8988T (cell line): ENCODE data around the gene RAG2.

Experiments
- DNase-seq: peaks from one replicate; pipeline ENCODE4 v3.0.0; 2011

RAG2 gene

DNA sequence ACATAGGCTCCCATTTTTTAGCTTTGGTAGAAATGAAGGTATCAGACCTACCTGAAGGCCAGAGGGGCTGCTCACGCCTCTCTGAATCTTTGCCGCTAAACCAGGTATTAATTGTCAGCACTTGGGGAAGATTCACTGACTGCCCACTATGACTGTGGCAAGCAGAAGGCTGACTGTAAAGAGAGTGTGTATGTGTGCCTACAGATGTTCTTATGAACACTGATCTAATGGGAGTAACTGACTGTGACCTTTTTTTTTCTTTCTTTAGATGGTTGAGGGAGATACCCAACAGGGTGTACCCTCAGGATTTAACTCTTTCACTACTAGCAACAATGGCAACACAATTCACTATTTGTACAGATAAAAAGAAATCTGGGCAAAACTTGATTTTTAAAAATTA, at the start of gene RAG2:
TSS of gene RAG2 (minus strand) at position 186 of the 400 bp plus-strand sequence. CDS start 4,068 bp downstream, outside the sequence.
- no peak for DNase-seq

DNA sequence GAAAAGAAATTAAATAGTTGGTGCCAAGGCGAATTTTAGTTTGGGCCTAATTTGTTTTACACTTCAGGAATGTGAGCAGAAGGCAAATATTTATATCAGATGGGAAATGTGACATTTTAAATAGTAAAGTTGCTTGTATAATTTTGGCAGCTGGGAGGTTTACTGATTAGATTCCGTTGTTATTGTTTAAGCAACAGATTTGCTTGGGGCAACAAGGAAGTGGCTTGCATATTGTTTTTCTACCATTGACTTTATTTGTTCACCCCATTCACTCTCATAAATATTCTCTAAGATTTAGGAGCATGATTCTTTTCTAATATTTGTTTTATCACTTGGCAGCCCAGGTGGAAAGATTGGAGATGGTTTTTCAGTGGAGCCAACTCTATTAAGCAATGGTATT, 40.5 kb upstream of the RAG2 start:
- no peak for DNase-seq

DNA sequence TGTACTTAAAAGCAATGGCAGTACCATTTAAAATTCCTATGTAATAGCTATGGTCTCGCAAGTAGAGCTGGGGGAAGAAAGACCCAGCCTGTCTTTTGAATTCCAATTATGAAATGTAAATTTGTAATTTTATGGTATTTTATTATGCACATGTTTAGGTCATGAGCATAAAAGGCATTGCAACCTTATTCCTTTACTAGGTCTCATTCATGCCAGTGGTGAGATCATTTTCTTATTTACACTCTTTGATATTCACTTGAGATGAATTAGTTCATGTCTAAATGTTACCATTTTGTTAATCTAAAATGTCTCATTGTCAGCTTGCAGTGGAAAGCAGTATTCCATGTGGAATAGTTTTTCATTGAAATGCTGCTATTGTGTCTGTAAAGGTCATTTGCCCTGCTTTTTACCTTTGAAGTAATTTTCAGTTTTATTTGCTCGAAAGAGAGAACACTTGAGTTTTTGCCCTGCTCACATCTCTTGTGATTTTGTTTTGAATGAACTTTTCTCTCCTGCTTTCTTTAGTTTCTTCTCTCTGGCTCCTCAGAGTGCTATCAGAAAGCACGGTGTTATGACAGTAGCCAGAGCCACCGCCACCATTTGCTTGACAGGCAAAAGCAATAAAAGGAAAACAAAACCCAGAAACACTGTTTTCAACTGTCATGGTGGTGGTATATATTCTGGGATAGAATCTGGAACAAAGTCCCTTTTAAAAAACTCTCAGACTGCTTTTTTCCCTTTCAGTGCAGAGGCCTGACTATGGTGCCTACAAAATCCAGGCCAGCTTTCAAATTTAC, 37.2 kb upstream of the RAG2 start:
- no peak for DNase-seq

DNA sequence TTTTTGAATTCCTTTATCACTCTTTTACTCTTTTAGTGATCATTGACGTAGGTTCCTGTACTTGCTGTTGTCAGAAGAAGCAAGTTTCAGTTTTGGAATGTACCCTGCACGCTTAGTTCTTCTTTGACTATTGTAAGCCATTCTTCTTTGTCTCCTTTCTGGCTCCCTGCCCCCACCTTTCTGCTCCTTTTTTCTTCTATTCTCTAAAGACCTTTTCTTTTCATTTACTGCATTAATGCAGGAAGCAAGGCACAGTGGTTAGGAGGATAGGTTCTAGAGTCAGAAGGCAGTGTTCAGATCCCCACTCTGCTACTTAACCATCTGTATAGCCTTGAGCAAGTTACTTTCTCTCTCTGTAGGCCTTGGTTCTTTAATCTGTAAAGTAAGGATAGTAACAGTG, 33.7 kb upstream of the RAG2 start:
- no peak for DNase-seq

DNA sequence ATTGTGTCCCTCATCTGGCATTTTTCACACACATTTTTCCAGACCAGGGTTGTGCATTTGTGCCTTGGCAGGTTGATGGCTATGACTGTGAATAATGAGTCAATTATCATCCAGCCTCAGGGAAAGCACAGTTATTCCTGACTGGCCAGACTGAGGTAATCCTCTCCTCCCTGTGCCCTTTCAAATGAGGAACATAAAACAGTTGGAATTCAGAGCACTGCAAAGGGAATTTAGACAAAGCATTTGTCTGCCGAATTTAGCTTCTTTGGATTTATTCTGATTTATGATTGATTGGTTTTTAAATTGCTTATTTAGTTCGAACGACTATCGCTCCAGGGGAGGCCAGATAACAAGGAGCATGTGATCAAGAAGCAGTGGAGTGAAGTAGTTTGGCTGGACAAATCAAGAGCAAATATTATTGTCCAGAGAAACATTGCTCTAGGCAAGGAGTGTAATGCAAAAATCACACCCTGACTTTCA, 30.8 kb upstream of the RAG2 start:
- no peak for DNase-seq

DNA sequence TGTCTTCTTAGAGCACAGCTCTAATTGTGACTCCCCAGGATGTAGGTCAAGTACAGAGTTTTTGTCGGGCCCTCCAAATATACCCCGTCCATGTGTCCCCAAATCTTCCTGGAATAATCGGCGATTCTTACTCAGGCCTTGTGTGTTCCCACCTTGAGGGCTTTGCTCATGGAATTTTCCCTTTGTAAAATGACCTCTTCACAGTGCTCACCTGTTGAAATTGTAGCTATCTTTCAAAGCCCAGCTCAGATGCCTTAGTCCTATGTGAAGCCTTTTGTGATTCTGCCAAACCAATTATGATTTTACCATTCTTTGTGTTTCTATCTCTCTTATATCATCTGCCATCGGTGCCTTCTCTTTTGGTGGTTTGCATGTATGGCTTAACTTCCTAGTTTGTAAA, 30.1 kb upstream of the RAG2 start:
- DNase-seq: no peak

DNA sequence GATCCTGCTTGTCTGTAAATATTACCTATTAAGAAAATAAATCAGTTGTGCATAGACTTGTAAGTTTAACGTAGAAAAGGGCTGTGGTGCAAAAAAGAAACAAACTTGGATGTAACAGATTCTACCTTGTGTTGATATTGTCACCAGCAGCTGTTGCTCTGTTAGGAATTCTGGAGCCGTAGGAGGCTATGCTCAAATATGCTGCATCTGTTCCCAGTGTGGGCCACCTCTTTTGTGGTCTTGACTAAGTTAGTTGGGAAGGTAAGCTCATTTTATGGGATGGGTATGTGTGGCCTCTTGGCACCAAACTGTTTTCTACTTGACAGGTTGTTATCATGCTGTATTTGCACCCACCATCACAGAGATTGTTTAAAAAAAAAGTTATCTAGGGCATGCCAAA, 29.4 kb upstream of the RAG2 start:
- DNase-seq: no peak

DNA sequence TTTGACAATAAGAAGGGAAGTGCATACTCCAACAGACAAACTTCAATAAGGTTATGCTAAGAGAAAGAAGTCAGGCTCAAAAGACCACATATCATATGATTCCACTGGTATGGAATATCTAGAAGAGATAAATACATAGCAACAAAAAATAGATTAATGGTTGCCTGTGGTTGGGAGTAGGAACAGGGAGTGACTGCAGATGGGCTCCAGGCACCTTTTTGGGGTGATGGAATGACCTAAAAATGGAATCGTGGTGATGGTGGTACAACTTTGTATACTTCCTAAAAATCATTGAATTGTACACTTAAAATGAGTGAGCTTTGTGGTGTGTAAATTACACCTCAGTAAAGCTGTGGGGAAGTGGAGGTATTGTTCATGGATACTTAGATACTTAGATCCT, 29.0 kb upstream of the RAG2 start:
- DNase-seq: no peak

DNA sequence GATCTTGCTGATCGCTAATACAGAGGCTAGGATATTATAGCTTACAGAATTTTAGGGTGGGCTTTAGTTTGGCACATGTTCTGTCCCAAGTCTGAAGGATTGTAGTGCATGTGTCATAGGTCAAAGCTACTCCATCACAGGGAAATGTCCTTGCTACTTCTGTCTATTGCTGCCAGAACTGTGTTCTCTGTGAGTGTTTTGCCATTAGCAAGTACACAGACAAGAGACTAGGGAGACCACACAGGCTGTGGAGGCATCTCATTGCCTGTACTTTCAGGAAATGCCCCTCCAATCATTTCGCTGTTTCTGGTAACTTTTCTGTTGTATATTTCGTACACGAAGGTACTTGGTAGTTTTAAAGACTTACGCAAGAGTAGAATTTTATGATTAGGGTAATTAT, 25.5 kb upstream of the RAG2 start:
- no peak for DNase-seq

DNA sequence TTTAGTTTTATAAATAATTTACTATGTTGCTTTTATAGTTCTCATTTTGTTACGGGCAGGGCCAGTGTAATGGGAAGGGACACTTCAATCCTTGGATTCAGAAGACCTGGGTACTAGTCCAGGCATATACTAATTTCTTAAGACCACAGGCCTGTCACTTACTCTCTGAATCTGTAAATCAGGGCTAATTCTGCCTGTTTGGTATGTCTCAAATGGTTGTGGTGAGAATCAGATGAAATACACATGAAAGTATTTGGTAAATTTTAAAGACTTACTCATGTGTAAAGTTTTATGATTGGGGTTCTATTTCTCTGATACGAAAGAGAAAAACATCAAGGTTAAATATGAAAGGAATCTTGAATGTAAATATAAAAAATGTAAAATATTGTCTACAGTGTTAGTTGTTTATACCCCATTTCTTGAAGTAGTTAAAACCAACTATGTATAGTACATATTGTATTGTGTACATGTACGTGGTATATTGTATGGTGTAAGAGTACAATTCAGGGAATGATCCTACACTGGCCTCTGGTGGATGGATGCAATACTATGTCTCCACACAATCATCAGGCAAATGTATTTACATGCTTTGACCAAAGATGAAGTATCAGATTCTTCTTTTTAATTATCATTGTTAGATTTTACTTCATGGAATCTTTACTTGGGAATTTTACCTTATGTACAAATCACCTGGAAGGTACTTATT, 24.5 kb upstream of the RAG2 start:
- no peak for DNase-seq

DNA sequence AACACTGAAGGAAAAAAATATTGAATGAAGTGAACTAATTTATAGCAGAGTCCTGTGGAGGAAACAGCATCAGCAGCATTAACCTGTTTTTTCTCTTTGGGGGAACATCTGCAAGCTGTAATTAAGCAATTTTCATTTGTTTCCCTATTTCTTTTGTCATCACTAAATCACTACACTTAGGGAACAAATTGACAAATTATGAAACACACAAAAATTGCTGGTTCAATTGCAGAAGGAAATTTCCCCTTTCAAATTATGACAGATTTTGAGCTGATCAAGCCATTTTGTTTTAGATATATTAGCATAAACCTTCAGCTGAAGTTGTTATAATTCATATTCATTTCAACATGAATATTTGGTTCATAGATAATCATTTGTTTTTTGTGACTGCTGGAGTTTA, 22.2 kb upstream of the RAG2 start:
- DNase-seq: no peak

DNA sequence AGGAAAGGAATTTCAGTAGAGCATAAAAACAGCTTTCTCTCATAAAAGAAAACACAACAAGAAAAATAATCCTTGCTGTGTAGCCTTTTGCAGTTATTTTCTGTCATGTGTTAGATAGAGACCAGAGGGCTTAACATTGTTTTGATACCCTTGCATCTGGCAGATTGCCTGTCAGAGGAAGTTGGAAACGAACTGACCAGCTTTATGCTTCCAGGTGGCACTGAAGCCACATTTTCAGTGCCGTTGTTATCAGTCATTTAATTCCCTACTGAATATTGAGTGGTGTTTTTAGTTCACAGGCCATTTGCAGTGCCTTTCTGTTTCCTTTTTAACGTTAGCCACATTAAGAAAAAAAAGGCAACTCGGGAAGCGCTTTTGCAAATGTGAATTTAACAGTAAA, 21.5 kb upstream of the RAG2 start:
- DNase-seq: no peak

DNA sequence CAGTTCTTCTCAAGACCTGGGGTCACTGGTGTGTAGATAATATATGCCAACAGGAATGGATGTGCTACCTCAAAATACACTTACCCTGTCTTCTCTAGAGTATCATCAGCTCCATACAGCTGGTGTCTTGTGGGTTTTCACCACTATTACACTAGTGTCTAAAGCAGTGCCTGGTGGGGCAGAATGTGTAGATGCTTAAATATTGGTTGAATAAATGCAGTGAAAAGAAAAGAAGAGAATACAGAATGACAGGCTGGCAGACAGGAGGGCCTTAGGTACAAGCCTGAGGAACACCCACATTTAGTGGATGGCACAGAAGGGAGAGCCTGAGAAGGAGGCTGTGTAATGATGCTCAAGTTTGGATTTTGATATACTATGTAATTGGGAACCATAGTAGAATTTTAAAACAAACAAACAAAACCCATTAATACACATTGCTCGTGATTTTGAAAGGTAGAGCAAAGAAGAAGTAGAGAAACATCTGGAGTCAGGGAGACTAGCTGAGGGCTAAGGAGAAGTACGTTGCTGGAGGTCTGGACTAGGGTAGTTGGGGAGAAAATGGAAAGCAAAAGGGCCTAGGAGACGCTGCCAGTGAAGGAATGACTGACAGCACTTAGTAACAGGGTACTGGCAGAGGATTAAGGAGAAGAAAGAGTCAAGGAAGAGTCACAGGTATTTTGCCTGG, 20.5 kb upstream of the RAG2 start:
- no peak for DNase-seq

DNA sequence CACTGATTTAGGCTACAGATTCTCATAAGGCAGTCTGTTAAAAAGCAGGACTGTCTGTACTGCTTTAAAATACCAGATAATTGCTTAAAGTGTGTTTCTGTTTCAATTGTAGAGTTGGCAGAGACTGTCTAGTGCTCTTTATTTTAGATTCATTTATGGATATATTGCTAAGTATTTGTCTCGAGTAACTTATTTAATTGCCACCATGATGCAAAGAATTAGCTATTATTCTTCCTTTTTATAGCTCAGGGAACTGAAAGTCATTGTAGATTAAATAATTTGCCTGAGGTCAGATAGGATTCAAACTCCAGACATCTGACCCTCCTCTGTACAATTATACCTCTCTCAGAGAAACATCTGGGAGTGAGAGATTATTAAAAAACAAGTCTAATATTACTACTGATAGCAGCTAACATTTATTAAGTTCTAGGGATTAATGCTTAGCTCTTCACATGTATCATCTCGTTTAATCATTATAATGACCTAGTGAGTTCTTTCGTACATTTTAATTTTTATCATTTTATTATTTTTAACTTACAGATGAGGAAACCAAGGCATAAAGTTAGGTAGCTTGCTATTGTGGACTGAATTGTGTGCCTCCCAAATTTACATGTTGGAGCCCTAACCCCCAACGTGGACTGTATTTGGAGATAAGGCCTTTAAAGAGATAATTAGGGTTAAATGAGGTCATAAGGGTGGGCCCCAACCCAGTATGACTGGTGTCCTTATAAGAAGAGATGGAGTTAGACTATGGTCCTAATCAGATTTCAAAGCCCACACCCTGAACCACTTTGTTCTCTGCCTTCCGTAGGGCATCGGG, 19.7 kb upstream of the RAG2 start:
- DNase-seq: no peak

DNA sequence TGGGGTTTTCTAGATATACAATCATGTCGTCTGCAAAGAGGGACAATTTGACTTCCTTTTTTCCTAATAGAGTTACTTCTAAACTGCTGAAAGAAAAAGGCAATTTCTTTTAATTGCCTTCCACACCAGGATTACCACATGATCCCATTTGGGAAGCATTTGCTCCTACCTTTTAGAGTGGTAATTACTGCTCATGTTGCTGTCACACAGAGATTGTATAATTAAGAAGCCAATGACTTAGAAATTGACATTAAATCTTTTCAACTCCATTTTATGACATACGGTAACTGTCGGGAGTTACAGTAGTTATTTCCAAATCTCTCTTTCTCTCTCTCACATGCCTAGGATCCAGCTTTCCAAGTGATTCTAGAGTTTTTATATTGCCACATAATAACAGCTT, 17.8 kb upstream of the RAG2 start:
- DNase-seq: no peak

DNA sequence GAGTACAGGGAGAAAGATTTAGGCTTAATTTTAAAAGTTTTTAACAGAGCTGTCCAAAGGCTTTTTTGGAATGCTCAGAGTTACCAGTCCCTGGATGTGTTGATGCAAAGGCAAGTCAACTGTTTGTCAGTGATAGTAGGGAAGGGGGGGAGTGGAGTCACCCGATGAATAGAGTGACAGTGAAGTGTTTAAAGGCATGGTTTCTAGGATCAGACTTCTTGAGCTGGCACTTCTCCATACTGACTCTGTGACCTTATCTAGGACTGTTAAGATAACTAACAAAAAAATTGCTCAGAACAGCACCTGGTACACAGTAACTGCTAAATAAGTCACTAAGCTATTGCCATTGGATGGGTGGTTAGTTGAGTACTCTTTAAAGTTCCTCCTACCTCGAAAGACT, 11.3 kb upstream of the RAG2 start:
- DNase-seq: no peak

DNA sequence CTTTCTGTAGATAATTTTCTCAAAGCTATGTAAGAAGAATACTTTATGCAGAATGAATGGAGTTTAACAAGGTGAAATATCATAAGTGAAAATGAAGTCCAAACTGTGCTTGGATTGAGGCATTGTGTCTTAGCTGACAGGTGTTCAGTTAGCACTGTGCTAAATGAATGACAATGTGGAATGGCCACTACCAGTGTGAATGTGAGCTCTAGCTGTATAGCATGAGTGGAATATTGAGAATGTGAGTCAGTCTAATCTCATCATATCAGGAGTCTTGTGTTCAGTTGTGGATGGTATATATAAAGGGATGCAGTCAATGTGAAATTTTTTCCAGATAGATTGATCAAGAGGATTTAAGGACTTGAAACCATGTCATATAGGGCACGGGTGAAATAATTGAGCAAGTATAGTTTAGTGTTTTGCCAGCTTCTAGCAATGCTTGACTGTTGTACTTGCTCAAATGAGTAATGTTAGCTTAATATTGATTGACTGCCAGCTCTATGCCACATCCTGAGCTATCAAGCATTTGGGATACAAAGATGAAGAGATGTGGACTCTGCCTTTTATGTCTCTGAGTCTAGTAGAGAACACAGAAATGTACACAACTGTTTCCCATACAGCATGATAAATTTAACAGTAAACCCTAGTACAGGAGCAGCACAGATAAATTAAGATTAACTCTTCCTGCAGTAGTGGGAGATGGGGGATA, 10.6 kb upstream of the RAG2 start:
- DNase-seq: no peak

DNA sequence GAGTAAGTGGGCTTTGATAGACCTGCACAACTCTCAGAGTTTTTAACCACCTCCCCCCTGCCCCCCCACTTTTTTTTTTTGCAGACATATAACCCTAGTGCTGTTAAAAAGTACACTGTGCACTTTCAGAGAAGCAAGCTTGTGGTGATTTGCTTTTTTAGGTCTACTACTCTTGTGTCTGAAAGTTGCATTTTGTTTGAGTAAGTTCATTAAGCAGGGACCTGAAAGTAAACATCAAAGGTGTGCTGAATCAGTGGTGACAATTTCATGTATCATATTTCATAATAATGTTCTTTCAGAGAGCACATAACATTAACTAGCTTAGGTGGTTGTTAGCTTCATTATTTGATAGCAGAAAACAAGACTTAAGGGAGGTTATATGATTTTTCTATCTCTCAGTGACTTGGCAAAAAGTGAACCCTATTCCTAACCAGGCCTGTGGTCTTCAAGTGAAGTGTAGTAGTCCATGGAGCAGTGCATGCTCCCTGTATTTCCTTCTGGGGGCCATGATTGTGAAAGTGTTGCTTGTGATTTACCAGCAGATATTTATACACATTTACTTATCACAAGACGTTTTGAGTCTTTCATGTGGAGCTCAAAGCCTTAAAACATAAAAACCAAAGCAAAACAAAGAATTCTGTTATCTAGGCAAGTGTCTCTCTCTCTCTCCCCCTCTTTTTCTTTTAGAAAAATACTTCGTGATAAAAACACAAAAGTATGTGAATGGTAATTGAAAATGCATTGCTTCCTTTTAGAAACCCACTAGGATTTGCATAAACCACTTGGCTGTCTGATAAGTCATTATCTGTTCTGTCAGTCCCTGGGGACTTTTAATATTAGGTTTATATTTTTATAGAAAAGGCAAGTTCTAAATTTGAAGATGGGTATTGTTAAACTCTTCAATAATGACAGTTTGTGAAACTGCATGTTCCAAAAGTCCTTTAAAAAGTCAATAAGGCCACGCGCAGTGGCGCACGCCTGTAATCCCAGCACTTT, 7.5 kb upstream of the RAG2 start:
- DNase-seq: no peak

DNA sequence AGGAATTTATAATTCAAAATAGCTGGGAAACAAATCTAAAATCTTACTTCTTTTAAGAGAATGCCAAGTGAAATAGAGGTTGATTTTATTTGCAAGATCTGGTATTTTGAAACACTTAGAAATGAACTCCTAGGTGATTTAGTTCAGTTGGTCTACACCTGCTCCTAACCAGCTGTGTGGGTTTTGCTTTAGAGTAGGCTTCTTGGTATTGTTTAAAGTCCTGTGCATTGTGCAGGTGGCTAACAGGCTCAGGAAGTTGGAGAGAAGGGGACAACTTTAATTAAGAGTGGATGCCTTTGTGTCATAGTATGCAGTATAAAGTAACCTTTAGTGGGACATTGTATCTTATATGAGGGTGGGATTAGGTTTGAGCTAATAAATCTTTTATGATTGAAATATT, 4.1 kb upstream of the RAG2 start:
- DNase-seq: no peak

DNA sequence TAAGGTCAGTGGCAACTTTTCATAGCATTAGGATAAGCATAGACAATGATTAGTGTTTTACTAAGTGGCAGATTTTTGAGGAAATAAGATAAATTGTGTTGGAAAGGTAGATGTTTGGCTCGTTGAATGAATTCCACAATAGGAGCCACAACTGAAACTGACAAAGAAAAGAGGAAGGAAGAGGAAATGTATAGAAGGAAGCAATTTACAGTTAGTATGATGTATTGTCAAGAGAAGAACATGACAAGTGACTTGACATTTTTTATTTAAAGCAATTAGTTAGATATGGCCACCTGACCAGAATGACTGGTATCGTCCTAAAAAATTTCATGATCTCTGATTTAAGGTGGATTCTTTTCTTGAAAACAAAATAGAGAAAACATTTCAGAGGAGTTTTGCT, 3.1 kb upstream of the RAG2 start:
- DNase-seq: no peak

DNA sequence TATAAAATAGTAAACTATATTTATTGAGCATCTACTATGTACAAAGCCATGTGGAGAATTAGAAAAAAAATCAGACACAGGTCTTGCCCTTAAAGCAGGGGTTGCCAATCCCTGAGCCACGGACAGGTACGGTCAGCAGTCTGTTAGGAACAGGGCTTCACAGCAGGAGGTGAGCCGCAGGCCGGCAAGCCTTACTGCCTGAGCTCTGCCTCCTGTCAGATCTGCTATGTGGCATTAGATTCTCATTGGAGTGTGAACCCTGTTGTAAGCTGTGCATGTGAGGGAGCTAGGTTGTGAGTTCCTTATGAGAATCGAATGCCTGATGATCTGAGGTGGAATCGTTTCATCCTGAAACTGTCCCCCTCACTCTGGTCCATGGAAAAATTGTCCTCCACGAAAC, 2.1 kb upstream of the RAG2 start:
- no peak for DNase-seq
